ENCODE data around the gene SORCS1.
A peak's percentile ranks its signal among the peaks of the same experiment; 100 is the strongest.

SORCS1 gene

GRCh38 chr10:106804992-106805582 is 359.4 kb downstream of the SORCS1 start:
- DNase-seq, result no peak
- no peak for TF ChIP-seq CTCF (IDR thresholded peaks at IDR 0.05)
- Mint-ChIP-seq H3K27me3 (ENCODE audit: low read depth, poor library complexity) (peaks cover 3% of the 10 kb centered on the region), H3K9me3 (no peaks in the 10 kb centered on the region), H3K4me3 (no peak overlapping the region), H3K4me1 (no peaks in the 10 kb centered on the region), H3K36me3 (ENCODE audit: low read depth) (no peaks in the 10 kb centered on the region), H3K27ac (no peak overlapping the region)

- TF ChIP-seq CTCF (IDR thresholded peaks at IDR 0.05), result no peak
- Mint-ChIP-seq H3K27ac (no peak overlapping the region), H3K4me3 (no peak overlapping the region), H3K9me3 (peaks cover 15% of the 10 kb centered on the region), H3K27me3 (ENCODE audit: low read depth, poor library complexity) (peaks cover 2% of the 10 kb centered on the region), H3K36me3 (ENCODE audit: low read depth) (peaks cover 4% of the 10 kb centered on the region), H3K4me1 (no peaks in the 10 kb centered on the region)
- DNase-seq, result no peak
These were observed 361.6 kb downstream of the SORCS1 start for GRCh38 chr10:106802949-106803348.

GRCh38 chr10:106799776-106800175 is 364.7 kb downstream of the SORCS1 start:
- no peak for TF ChIP-seq CTCF (IDR thresholded peaks at IDR 0.05)
- Mint-ChIP-seq H3K4me1 (no peaks in the 10 kb centered on the region), H3K9me3 (peaks cover 20% of the 10 kb centered on the region), H3K27me3 (ENCODE audit: low read depth, poor library complexity) (peaks cover 2% of the 10 kb centered on the region), H3K4me3 (no peak overlapping the region), H3K36me3 (ENCODE audit: low read depth) (peaks cover 4% of the 10 kb centered on the region), H3K27ac (no peak overlapping the region)
- DNase-seq, result no peak

GRCh38 chr10:106795619-106796018 is 368.9 kb downstream of the SORCS1 start:
- peak; percentile 70 for TF ChIP-seq CTCF (IDR thresholded peaks at IDR 0.05)
- peaks cover 20% of the 10 kb centered on the region for H3K9me3 Mint-ChIP-seq
- no peak overlapping the region for H3K27ac Mint-ChIP-seq
- H3K27me3 Mint-ChIP-seq (ENCODE audit: low read depth, poor library complexity), result peaks cover 2% of the 10 kb centered on the region
- peaks cover 4% of the 10 kb centered on the region for H3K36me3 Mint-ChIP-seq (ENCODE audit: low read depth)
- DNase-seq, result peak; percentile 51
- no peak overlapping the region for H3K4me3 Mint-ChIP-seq
- H3K4me1 Mint-ChIP-seq, result no peaks in the 10 kb centered on the region

- H3K36me3 Mint-ChIP-seq (ENCODE audit: low read depth), result no peaks in the 10 kb centered on the region
- no peak for TF ChIP-seq CTCF (IDR thresholded peaks at IDR 0.05)
These were observed 370.9 kb downstream of the SORCS1 start for GRCh38 chr10:106793617-106794016.

GRCh38 chr10:106789623-106790022 is 374.9 kb downstream of the SORCS1 start:
- no peak for DNase-seq
- Mint-ChIP-seq H3K27ac (no peak overlapping the region), H3K36me3 (ENCODE audit: low read depth) (no peaks in the 10 kb centered on the region), H3K4me1 (no peaks in the 10 kb centered on the region), H3K9me3 (no peaks in the 10 kb centered on the region), H3K27me3 (ENCODE audit: low read depth, poor library complexity) (peaks cover 3% of the 10 kb centered on the region), H3K4me3 (no peak overlapping the region)
- TF ChIP-seq CTCF (IDR thresholded peaks at IDR 0.05), result no peak

More at GRCh38 chr10:106793617-106794016, 370.9 kb downstream of the SORCS1 start:
- no peak for DNase-seq
- Mint-ChIP-seq H3K9me3 (peaks cover 10% of the 10 kb centered on the region), H3K27me3 (ENCODE audit: low read depth, poor library complexity) (peaks cover 3% of the 10 kb centered on the region), H3K4me1 (no peaks in the 10 kb centered on the region), H3K4me3 (no peak overlapping the region), H3K27ac (no peak overlapping the region)
